WI38 (cell line): ENCODE measurements around the gene CMYA5.

Experiments
- H3K4me3 ChIP-seq: 2 replicates; pipeline ENCODE4 v1.5.1; 2011; ENCODE audit warnings: low read depth, mild to moderate bottlenecking, control low read depth, low read length
- CTCF ChIP-seq: IDR thresholded peaks from 2 replicates; pipeline ENCODE4 v1.5.1; 2012; ENCODE audit warnings: low read depth, mild to moderate bottlenecking, control low read depth, low read length

CMYA5 gene

GRCh38 chr5:79785983-79786382 lies 96.3 kb downstream of the CMYA5 start:
- no peak overlapping the region for H3K4me3 ChIP-seq
- no peak for TF ChIP-seq CTCF

- TF ChIP-seq CTCF, result no peak
- H3K4me3 ChIP-seq, result no peak overlapping the region
Measured at GRCh38 chr5:79787448-79787847, 97.8 kb downstream of the CMYA5 start.

- H3K4me3 ChIP-seq, result no peak overlapping the region
Measured at GRCh38 chr5:79791843-79792242, 102.2 kb downstream of the CMYA5 start.

GRCh38 chr5:79792463-79792862 lies 102.8 kb downstream of the CMYA5 start:
- H3K4me3 ChIP-seq, result no peak overlapping the region
- no peak for TF ChIP-seq CTCF

More at GRCh38 chr5:79791843-79792242, 102.2 kb downstream of the CMYA5 start:
- TF ChIP-seq CTCF, result no peak

GRCh38 chr5:79793304-79793703 lies 103.7 kb downstream of the CMYA5 start:
- H3K4me3 ChIP-seq, result no peak overlapping the region
- no peak for TF ChIP-seq CTCF

GRCh38 chr5:79793722-79794121 lies 104.1 kb downstream of the CMYA5 start:
- TF ChIP-seq CTCF, result no peak
- H3K4me3 ChIP-seq, result no peak overlapping the region

- no peak for TF ChIP-seq CTCF
- H3K4me3 ChIP-seq, result no peak overlapping the region
Measured at GRCh38 chr5:79794347-79794746, 104.7 kb downstream of the CMYA5 start.
